Jurkat, Clone E6-1 (cell line): ENCODE results near the gene SYNE2.
A peak's percentile ranks its signal among the peaks of the same experiment; 100 is the strongest.
"Not testable (repeated sequence)": the region's sequence is repeated elsewhere in the genome, so short reads cannot be mapped to it uniquely, and the experiment has no call there.

ENCODE experiments used
- DNase-seq: peaks from one replicate; pipeline ENCODE4 v3.0.0-alpha.2; 2011; ENCODE audit warnings: low read depth, low spot score
- H3K4me3 ChIP-seq: 2 replicates; pipeline ENCODE4 v1.5.1; 2011; ENCODE audit warnings: mild to moderate bottlenecking, low read length, control low read depth, moderate library complexity

SYNE2 gene

GRCh38 chr14:64196056-64196455, 343.3 kb downstream of the SYNE2 start:
- DNase-seq = no peak
- H3K4me3 ChIP-seq = no peak overlapping the region

- DNase-seq = no peak
- no peak overlapping the region for H3K4me3 ChIP-seq
Observed at GRCh38 chr14:64196814-64197411, 344.1 kb downstream of the SYNE2 start.

- H3K4me3 ChIP-seq = no peak overlapping the region
- DNase-seq = no peak
Observed at GRCh38 chr14:64197996-64198395, 345.2 kb downstream of the SYNE2 start.

GRCh38 chr14:64198486-64198885, 345.7 kb downstream of the SYNE2 start:
- DNase-seq = no peak
- H3K4me3 ChIP-seq = no peak overlapping the region

GRCh38 chr14:64200170-64200569, 347.4 kb downstream of the SYNE2 start:
- no peak for DNase-seq
- no peak overlapping the region for H3K4me3 ChIP-seq

GRCh38 chr14:64201296-64201695, 348.5 kb downstream of the SYNE2 start:
- DNase-seq = no peak
- H3K4me3 ChIP-seq = no peak overlapping the region

- no peak for DNase-seq
Observed at GRCh38 chr14:64201921-64202545, 349.2 kb downstream of the SYNE2 start.

GRCh38 chr14:64202716-64203115, 349.9 kb downstream of the SYNE2 start:
- H3K4me3 ChIP-seq = no peak overlapping the region
- no peak for DNase-seq

More at GRCh38 chr14:64201921-64202545, 349.2 kb downstream of the SYNE2 start:
- H3K4me3 ChIP-seq = no peak overlapping the region

GRCh38 chr14:64203366-64204006, 350.7 kb downstream of the SYNE2 start:
- H3K4me3 ChIP-seq = no peak overlapping the region
- DNase-seq = peak; percentile 54

- DNase-seq = no peak
Observed at GRCh38 chr14:64208261-64208660, 355.5 kb downstream of the SYNE2 start.

GRCh38 chr14:64208981-64209380, 356.2 kb downstream of the SYNE2 start:
- no peak overlapping the region for H3K4me3 ChIP-seq

More at GRCh38 chr14:64208261-64208660, 355.5 kb downstream of the SYNE2 start:
- H3K4me3 ChIP-seq = no peak overlapping the region

GRCh38 chr14:64209444-64210131, 356.8 kb downstream of the SYNE2 start:
- peak; percentile 30 for DNase-seq

More at GRCh38 chr14:64208981-64209380, 356.2 kb downstream of the SYNE2 start:
- no peak for DNase-seq

GRCh38 chr14:64210216-64210615, 357.4 kb downstream of the SYNE2 start:
- DNase-seq = no peak

More at GRCh38 chr14:64209444-64210131, 356.8 kb downstream of the SYNE2 start:
- H3K4me3 ChIP-seq = no peak overlapping the region

GRCh38 chr14:64210912-64211311, 358.1 kb downstream of the SYNE2 start:
- not testable (repeated sequence) for H3K4me3 ChIP-seq, DNase-seq

More at GRCh38 chr14:64210216-64210615, 357.4 kb downstream of the SYNE2 start:
- no peak overlapping the region for H3K4me3 ChIP-seq

- no peak overlapping the region for H3K4me3 ChIP-seq
- no peak for DNase-seq
Observed at GRCh38 chr14:64212666-64213065, 359.9 kb downstream of the SYNE2 start.

GRCh38 chr14:64213086-64213485, 360.3 kb downstream of the SYNE2 start:
- H3K4me3 ChIP-seq = no peak overlapping the region
- no peak for DNase-seq

- DNase-seq = no peak
- H3K4me3 ChIP-seq = no peak overlapping the region
Observed at GRCh38 chr14:64213853-64214570, 361.2 kb downstream of the SYNE2 start.

GRCh38 chr14:64215274-64215673, 362.5 kb downstream of the SYNE2 start:
- no peak overlapping the region for H3K4me3 ChIP-seq
- no peak for DNase-seq

GRCh38 chr14:64215978-64216377, 363.2 kb downstream of the SYNE2 start:
- no peak for DNase-seq
- no peak overlapping the region for H3K4me3 ChIP-seq
